Suprapubic skin (tissue), 4 donors: Measurements from ENCODE around the gene P3H1. TPM values are rescaled to one million over a fixed set of nuclear protein-coding genes. Genes with fewer than 3 reads are reported as not detected.
"Not testable (repeated sequence)": the region's sequence is repeated elsewhere in the genome, so short reads cannot be mapped to it uniquely, and the experiment has no call there.

Experiments used
- DNase-seq, 2 donors: peaks; one replicate each; pipeline ENCODE4 v3.0.0-alpha.2; 2019; ENCODE audit warnings: low spot score in 2 of 2
- H3K27ac ChIP-seq: fragments of 200-600 bp; sonication (generic); one replicate; pipeline ENCODE4 v1.5.1; 2019
- H3K27me3 ChIP-seq: fragments of 200-600 bp; sonication (generic); one replicate; pipeline ENCODE4 v1.5.1; 2019
- H3K36me3 ChIP-seq: fragments of 200-600 bp; sonication (generic); one replicate; pipeline ENCODE4 v1.5.1; 2019
- H3K4me1 ChIP-seq: fragments of 200-600 bp; sonication (generic); one replicate; pipeline ENCODE4 v1.5.1; 2019
- H3K4me3 ChIP-seq: fragments of 200-600 bp; sonication (generic); one replicate; pipeline ENCODE4 v1.5.1; 2019; ENCODE audit warnings: mild to moderate bottlenecking
- H3K9me3 ChIP-seq: fragments of 200-600 bp; sonication (generic); one replicate; pipeline ENCODE4 v1.5.1; 2019
- CTCF ChIP-seq, 2 donors: fragments of 200-600 bp in 1 of 2; fragments of 450-650 bp in 1 of 2; sonication (generic) in 1 of 2; IDR thresholded peaks; one replicate each; pipeline ENCODE4 v1.5.1; 2016 to 2019; ENCODE audit warnings: antibody characterized with exemption in 2 of 2, mild to moderate bottlenecking in 1 of 2, moderate library complexity in 1 of 2
- EP300 ChIP-seq: sonication (generic); formaldehyde crosslinking; IDR thresholded peaks from one replicate; pipeline ENCODE4 v1.6.1; 2017; ENCODE audit warnings: antibody characterized with exemption
- POLR2A ChIP-seq, 2 donors: fragments of 450-650 bp; IDR thresholded peaks; one replicate each; pipeline ENCODE4 v1.6.1; 2017; ENCODE audit warnings: antibody characterized with exemption in 2 of 2, mild to moderate bottlenecking in 2 of 2, moderate library complexity in 2 of 2
- POLR2AphosphoS5 ChIP-seq, 3 donors: sonication (generic); formaldehyde crosslinking; IDR thresholded peaks; one replicate each; pipeline ENCODE4 v1.6.1; 2017; ENCODE audit warnings: antibody characterized with exemption in 3 of 3
- WGBS: methylation state at CpG from one replicate; pipeline ENCODE4 v1.1.5; 2018; 5-methylcytosine and 5-hydroxymethylcytosine counted together
- total RNA-seq, 4 donors: library from RNA; depleted of rRNA; stranded (reverse); fragments of >200 nt; gene quantifications; one replicate each; pipeline ENCODE4 v1.1.0, GENCODE V29; 2016

P3H1 gene, protein sequence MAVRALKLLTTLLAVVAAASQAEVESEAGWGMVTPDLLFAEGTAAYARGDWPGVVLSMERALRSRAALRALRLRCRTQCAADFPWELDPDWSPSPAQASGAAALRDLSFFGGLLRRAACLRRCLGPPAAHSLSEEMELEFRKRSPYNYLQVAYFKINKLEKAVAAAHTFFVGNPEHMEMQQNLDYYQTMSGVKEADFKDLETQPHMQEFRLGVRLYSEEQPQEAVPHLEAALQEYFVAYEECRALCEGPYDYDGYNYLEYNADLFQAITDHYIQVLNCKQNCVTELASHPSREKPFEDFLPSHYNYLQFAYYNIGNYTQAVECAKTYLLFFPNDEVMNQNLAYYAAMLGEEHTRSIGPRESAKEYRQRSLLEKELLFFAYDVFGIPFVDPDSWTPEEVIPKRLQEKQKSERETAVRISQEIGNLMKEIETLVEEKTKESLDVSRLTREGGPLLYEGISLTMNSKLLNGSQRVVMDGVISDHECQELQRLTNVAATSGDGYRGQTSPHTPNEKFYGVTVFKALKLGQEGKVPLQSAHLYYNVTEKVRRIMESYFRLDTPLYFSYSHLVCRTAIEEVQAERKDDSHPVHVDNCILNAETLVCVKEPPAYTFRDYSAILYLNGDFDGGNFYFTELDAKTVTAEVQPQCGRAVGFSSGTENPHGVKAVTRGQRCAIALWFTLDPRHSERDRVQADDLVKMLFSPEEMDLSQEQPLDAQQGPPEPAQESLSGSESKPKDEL
- total RNA-seq = 10 to 100 TPM; 12.5 to 19.8 (median 16.1) TPM

DNA sequence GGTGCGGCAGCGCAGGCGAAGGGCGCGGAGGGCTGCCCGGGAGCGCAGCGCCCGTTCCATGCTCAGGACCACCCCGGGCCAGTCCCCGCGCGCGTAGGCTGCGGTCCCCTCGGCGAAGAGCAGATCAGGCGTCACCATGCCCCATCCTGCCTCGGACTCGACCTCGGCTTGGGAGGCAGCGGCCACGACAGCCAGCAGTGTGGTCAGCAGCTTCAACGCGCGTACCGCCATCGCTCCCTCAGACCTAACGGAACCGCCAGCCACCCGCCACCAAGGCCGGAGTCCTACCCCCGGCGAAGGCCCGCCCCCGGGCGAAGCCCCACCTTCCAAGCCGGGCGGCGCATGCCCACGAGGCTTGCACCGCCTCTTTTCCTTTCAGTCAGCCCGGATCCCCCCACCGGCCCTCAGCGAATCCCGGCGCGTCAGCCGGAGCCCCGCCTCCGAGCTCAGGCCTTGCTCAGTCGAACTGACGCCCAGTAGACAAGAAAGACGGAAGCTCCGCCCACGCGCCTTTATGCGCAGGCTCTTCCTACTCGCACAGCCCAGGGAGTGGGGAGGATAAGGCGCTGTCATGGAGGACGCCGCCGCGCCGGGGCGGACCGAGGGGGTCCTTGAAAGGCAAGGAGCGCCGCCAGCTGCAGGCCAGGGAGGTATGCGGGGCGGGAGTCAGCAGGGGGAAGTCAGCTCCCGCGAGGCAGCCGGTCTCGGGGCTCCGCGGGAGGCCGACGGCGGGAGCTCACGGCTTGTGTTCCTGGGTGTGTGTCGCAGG is at the start of gene P3H1, which contains the start of gene C1orf50:
P3H1 (minus strand) TSS at position 288 of the 769 bp plus-strand sequence; CDS start at position 231, 57 bp downstream.
C1orf50 (plus strand) TSS at position 509 of the 769 bp plus-strand sequence; CDS start at position 572, 63 bp downstream.
- H3K4me1 ChIP-seq = peaks cover 59% of the 10 kb centered on the region
- 0% methylated on average over 13 of the region's 82 CpGs for WGBS
- no peaks in the 10 kb centered on the region for H3K27me3 ChIP-seq
- H3K9me3 ChIP-seq = no peaks in the 10 kb centered on the region
- H3K4me3 ChIP-seq = peak within 1 kb of the TSS; percentile 89
- H3K36me3 ChIP-seq = no peaks in the 10 kb centered on the region
- no peak for TF ChIP-seq CTCF (IDR thresholded peaks at IDR 0.05)
- TF ChIP-seq EP300 = no peak
- TF ChIP-seq POLR2AphosphoS5 (IDR thresholded peaks at IDR 0.05) = peak in 2 of 3 donors; percentile 48 to 74
- TF ChIP-seq POLR2A (IDR thresholded peaks at IDR 0.05) = peak in 1 of 2 donors; percentile 82
- DNase-seq = peak; percentile 100
- peak within 1 kb of the TSS; percentile 88 for H3K27ac ChIP-seq

- no peak for DNase-seq
- no peak for TF ChIP-seq POLR2AphosphoS5 (IDR thresholded peaks at IDR 0.05)
- TF ChIP-seq POLR2A (IDR thresholded peaks at IDR 0.05) = no peak
- TF ChIP-seq EP300 = no peak
- no peak for TF ChIP-seq CTCF (IDR thresholded peaks at IDR 0.05)
- 21% methylated on average over 7 of the region's 7 CpGs for WGBS
- Histone ChIP-seq H3K27me3 (no peaks in the 10 kb centered on the region), H3K36me3 (no peaks in the 10 kb centered on the region), H3K4me3 (peak overlapping the region; percentile 64), H3K4me1 (peaks cover 22% of the 10 kb centered on the region), H3K27ac (peak overlapping the region; percentile 96), H3K9me3 (no peaks in the 10 kb centered on the region)
These were observed 49.2 kb upstream of the P3H1 start for GRCh38 chr1:42815941-42816584.

- H3K36me3 ChIP-seq, H3K9me3 ChIP-seq, H3K27ac ChIP-seq, H3K4me3 ChIP-seq, DNase-seq, H3K27me3 ChIP-seq: not testable (repeated sequence)
- WGBS = 96% methylated on average over 3 of the region's 3 CpGs
- H3K4me1 ChIP-seq = peaks cover 22% of the 10 kb centered on the region
These were observed 48.0 kb upstream of the P3H1 start for GRCh38 chr1:42814815-42815214.

DNA sequence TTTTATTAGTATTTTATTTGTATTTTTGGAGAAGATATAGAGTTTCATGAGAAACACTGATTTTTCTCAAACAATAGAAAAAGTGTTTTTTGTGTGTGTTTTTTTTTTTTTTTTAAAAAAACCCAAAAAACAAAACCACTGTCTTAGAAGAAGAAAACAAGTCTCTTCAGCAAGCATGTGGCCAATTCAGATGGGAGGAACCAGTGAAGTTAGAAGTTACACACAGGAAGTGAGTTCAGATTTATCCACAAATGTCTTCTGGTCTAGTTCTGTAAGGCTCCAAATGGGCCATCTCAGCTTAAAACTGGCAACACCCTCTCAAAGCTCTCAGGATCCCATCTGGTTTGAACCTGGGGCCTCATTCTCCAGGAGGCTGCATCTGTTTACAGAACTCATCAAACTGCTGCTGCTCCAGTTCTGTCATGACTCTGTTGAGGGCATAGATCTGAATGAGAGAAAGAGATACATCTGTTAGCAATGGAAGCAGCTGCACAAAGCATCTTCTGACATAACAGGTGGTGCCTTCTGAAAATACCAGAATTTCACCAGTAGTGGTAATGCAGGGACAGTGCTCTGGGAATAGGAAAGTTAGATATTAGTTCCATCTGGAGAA is 40.3 kb upstream of the P3H1 start:
- Histone ChIP-seq H3K27ac (no peak overlapping the region), H3K4me3 (no peak overlapping the region), H3K4me1 (no peaks in the 10 kb centered on the region), H3K9me3 (no peaks in the 10 kb centered on the region), H3K36me3 (peaks cover 12% of the 10 kb centered on the region), H3K27me3 (no peaks in the 10 kb centered on the region)
- DNase-seq = no peak
- TF ChIP-seq POLR2AphosphoS5 (IDR thresholded peaks at IDR 0.05) (no peak), CTCF (IDR thresholded peaks at IDR 0.05) (no peak), POLR2A (IDR thresholded peaks at IDR 0.05) (no peak), EP300 (no peak)

- TF ChIP-seq EP300 (no peak), POLR2AphosphoS5 (IDR thresholded peaks at IDR 0.05) (no peak)
- no peaks in the 10 kb centered on the region for H3K9me3 ChIP-seq
- 88% methylated on average over 5 of the region's 5 CpGs for WGBS
- no peaks in the 10 kb centered on the region for H3K4me1 ChIP-seq
- DNase-seq = no peak
- no peaks in the 10 kb centered on the region for H3K27me3 ChIP-seq
- no peak overlapping the region for H3K4me3 ChIP-seq
- no peak overlapping the region for H3K27ac ChIP-seq
- peaks cover 12% of the 10 kb centered on the region for H3K36me3 ChIP-seq
These were observed 39.8 kb upstream of the P3H1 start for GRCh38 chr1:42806593-42806992.
